Cardiac fibroblast (primary cell): ENCODE measurements around the gene TRNAU1AP.
"Not testable (repeated sequence)": the region's sequence is repeated elsewhere in the genome, so short reads cannot be mapped to it uniquely, and the experiment has no call there.

Experiments
- DNase-seq, 2 donors: peaks; one replicate each; pipeline versions ENCODE4 v3.0.0 to v3.0.0-alpha.2; 2010; ENCODE audit warnings: low read depth in 2 of 2
- H3K4me3 ChIP-seq, 2 donors: replicated peaks in 1 of 2; 1 replicate in 1 of 2; 2 replicates in 1 of 2; pipeline ENCODE4 v1.5.1; 2011; ENCODE audit warnings: low read depth in 2 of 2, low read length in 2 of 2, mild to moderate bottlenecking in 2 of 2, moderate library complexity in 1 of 2
- CTCF ChIP-seq: IDR thresholded peaks from one replicate; pipeline ENCODE4 v1.5.1; 2011; ENCODE audit warnings: low read depth, mild to moderate bottlenecking, low read length, inconsistent platforms

Gene TRNAU1AP

GRCh38 chr1:28521502-28522164, 31.3 kb upstream of the TRNAU1AP start:
- no peak overlapping the region for H3K4me3 ChIP-seq
- no peak for DNase-seq
- no peak for TF ChIP-seq CTCF

- not testable (repeated sequence) for H3K4me3 ChIP-seq, DNase-seq
Measured at GRCh38 chr1:28522537-28522936, 30.3 kb upstream of the TRNAU1AP start.

- not testable (repeated sequence) for H3K4me3 ChIP-seq, DNase-seq
Measured at GRCh38 chr1:28525002-28525642, 27.8 kb upstream of the TRNAU1AP start.

- H3K4me3 ChIP-seq = no peak overlapping the region
- DNase-seq = peak in 1 of 2 donors; percentile 43
- no peak for TF ChIP-seq CTCF
Measured at GRCh38 chr1:28526886-28527285, 26.0 kb upstream of the TRNAU1AP start.

- H3K4me3 ChIP-seq = no peak overlapping the region
- no peak for DNase-seq
- no peak for TF ChIP-seq CTCF
Measured at GRCh38 chr1:28530456-28530855, 22.4 kb upstream of the TRNAU1AP start.

- DNase-seq = no peak
- H3K4me3 ChIP-seq = no peak overlapping the region
- no peak for TF ChIP-seq CTCF
Measured at GRCh38 chr1:28534671-28535070, 18.2 kb upstream of the TRNAU1AP start.

GRCh38 chr1:28535180-28535579, 17.7 kb upstream of the TRNAU1AP start:
- no peak overlapping the region for H3K4me3 ChIP-seq
- TF ChIP-seq CTCF = no peak
- no peak for DNase-seq
